GM19099 (cell line): Measurements from ENCODE around the gene GLS.

ENCODE experiments used
- POLR2A ChIP-seq: IDR thresholded peaks from 3 replicates; pipeline ENCODE4 v1.6.1; 2011; ENCODE audit warnings: low read depth; ENCODE audit not compliant: insufficient read length; ENCODE audit errors: extremely low read depth

The GLS gene

GRCh38 chr2:190875891-190876290, 4.7 kb upstream of the GLS start:
- no peak for TF ChIP-seq POLR2A

- no peak for TF ChIP-seq POLR2A
Measured at GRCh38 chr2:190876631-190877030, 4.0 kb upstream of the GLS start.

- no peak for TF ChIP-seq POLR2A
Measured at GRCh38 chr2:190877436-190877835, 3.2 kb upstream of the GLS start.

GRCh38 chr2:190879474-190880377, 895 bp upstream of the GLS start:
- no peak for TF ChIP-seq POLR2A

- no peak for TF ChIP-seq POLR2A
Measured at GRCh38 chr2:190881084-190881597, 520 bp downstream of the GLS start.

GRCh38 chr2:190881598-190882410, 1.2 kb downstream of the GLS start:
- TF ChIP-seq POLR2A = peak; percentile 59

- no peak for TF ChIP-seq POLR2A
Measured at GRCh38 chr2:190882411-190882766, 1.8 kb downstream of the GLS start.

- no peak for TF ChIP-seq POLR2A
Measured at GRCh38 chr2:190882856-190883582, 2.4 kb downstream of the GLS start.

- TF ChIP-seq POLR2A = no peak
Measured at GRCh38 chr2:190887089-190887488, 6.5 kb downstream of the GLS start.

GRCh38 chr2:190888449-190888848, 7.8 kb downstream of the GLS start:
- no peak for TF ChIP-seq POLR2A

GRCh38 chr2:190889175-190889943, 8.7 kb downstream of the GLS start:
- no peak for TF ChIP-seq POLR2A

GRCh38 chr2:190891372-190891771, 10.8 kb downstream of the GLS start:
- no peak for TF ChIP-seq POLR2A

GRCh38 chr2:190891889-190892288, 11.3 kb downstream of the GLS start:
- TF ChIP-seq POLR2A = no peak

GRCh38 chr2:190893157-190893556, 12.5 kb downstream of the GLS start:
- TF ChIP-seq POLR2A = no peak

- TF ChIP-seq POLR2A = no peak
Measured at GRCh38 chr2:190896477-190896876, 15.9 kb downstream of the GLS start.
